H4 (cell line): ENCODE results near the gene TEX52. TPM values are rescaled to one million over a fixed set of nuclear protein-coding genes. Genes with fewer than 3 reads are reported as not detected.
"Not testable (repeated sequence)": the region's sequence is repeated elsewhere in the genome, so short reads cannot be mapped to it uniquely, and the experiment has no call there.

ENCODE experiments used
- DNase-seq: peaks from one replicate; pipeline ENCODE4 v3.0.0-alpha.2; 2015; ENCODE audit warnings: low spot score
- total RNA-seq: library from RNA; depleted of rRNA; stranded (reverse); fragments of >200 nt; shearing (Covaris generic); gene quantifications from 2 replicates; pipeline ENCODE4 v1.2.3, GENCODE V29; 2014; rRNA removed

TEX52 gene
- total RNA-seq = not detected in 2 replicates

DNA sequence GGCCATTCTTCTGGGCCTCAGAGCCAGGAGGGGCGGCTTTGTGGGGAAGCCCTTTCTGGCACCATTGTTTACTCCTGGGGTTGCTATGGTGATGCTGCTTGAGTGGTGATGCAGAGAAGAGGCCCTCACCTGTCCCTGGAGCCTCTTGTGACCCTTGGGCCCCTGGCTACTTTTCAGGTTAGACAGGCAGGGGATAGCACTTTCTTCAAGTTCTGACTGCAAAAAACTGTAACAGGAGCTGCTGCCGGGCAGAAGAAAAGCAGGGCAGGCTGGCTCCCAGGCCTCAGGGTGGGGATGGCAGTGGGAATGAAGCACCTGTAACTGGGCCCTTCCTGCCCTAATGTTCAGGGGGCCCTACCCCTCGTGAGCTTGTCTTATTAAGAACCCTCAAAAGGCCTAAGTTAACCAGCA, at the start of gene TEX52:
Gene TEX52 (minus strand): TSS at position 19 of the 411 bp plus-strand sequence. CDS start 13 bp downstream, at position 6.
- no peak for DNase-seq

DNA sequence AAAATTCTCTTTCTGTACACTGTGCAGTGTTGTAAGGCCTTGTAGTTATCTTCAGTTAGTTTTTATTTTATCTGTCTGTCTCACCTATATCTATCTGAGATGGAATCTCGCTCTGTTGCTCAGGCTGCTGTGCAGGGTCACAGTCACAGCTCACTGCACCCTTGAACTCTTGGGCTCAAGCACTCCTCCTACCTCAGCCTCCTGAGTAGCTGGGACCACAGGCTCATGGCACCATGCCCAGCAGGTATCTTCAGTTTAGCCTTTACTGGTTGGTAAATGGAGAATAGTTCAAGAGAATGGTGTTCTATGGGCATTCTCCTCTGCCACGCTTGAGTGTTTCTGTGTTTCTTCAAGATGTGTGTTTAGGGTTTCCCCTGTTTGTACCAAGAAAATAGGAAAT, 47.4 kb upstream of the TEX52 start:
- no peak for DNase-seq

DNA sequence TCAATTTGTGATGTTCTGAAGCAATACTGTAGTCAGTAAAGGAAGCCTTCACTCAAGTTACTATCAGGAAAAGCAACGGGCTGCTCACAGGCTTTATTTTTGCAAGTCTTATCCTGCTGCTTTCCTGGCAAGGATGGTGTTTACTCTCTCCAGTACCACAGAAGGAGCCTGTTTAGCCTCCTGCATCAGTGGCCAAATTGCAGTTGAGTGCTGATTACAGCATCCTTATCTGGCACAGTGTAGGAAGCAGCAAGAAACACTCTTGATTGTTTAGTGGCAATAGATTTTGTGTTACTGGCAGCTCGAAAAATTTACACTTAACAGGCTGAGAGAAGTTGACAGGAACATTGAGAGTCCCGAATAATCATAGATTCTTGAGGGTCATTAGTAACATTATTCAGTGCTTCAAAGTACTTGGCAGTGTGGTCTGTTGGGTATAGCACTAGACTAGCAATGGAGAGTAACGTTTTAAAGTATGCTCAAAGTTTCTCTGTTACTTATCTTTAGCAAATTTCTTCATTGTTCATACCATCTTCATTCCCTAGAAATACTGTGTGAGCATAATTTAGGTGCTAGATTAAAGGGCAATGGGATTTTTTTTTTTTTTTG, 45.5 kb upstream of the TEX52 start:
- DNase-seq = no peak

DNA sequence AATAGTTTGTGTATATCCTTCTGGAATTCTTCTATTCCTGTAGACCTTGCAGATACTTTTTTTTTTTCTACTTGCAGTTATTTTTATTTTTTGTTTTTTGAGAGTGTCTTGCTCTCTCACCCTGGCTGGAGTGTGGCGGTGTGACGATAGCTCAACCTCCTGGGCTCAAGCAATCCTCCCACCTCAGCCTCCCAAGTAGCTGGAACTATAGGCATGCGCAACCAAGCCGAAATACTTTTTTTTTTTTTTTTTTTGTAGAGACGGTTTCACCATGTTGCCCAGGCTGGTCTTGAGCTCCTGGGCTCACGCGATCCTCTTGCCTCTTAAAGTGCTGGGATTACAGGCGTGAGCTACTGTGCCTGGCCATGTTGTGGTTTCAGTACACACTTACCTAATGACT, 43.8 kb upstream of the TEX52 start:
- DNase-seq = no peak

DNA sequence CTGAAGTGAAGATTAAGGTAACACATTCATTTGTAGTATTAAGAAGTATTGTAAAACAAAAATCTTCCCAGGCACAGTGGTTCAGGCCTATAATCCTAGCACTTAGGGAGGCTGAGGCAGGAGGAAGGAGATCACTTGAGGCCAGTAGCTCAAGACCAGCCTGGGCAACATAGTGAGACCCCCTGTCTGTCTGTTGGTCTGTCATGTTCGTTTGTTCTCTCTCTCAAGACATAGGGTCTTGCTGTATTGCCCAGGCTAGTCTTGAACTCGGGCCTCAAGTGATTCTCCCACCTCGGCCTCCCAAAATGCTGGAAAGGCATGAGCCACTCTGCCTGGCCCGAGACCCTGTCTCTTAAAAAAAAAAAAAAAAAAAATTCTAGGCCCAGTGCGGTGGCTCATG, 40.6 kb upstream of the TEX52 start:
- no peak for DNase-seq

DNA sequence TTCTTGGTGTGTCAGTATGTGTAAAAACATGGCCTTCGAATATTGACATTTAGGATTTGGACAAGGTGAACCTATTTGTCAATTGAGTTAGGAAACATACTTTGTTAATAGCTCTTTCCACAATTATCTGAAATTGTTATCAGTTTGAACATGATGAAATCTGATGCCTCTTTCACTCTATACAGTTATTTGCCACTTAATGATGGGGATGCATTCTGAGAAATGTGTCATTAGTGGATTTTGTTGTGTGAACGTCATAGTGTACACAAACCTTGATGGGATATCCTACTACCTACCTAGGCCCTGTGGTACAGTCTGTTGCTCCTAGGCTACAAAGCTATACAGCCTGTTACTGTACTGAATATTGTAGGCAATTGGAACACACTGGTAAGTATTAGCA, 38.7 kb upstream of the TEX52 start:
- DNase-seq = no peak

DNA sequence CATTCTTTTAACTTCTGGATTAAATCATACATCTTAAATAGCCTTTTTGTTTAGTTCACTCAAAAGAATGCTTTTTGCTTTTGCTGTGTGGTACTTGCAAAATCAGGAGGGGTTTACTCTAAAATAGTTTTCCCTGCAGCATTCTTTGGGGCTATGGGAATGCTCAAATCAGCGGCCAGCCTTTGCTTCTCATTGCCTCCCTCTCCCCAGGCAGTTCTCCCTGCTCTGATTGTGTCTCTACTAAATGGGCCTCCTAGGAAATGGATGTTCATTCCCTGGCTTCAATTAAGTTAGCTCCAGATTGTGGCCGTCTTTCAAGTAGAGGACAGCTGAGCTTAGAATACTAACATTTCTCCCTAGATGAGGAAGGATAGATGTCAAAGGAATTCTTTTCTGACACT, 38.2 kb upstream of the TEX52 start:
- DNase-seq = no peak

DNA sequence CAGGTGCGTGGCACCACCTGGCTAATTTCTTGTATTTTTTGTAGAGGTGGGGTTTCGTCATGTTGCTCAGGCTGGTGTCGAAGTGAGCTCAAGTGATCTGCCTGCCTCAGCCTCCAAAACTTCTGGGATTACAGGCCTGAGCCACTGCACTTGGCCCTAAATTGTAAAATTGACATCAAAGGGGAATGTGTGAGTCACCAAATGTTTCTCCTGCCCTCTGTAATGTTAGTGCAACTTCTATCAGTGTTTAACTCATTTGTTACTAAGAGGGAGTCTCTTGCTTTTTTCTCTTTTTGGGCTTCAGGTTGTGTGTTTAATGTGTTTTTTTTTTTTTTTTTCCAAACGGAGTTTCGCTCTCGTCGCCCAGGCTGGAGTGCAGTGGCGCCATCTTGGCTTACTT, 36.2 kb upstream of the TEX52 start:
- peak; percentile 35 for DNase-seq

DNA sequence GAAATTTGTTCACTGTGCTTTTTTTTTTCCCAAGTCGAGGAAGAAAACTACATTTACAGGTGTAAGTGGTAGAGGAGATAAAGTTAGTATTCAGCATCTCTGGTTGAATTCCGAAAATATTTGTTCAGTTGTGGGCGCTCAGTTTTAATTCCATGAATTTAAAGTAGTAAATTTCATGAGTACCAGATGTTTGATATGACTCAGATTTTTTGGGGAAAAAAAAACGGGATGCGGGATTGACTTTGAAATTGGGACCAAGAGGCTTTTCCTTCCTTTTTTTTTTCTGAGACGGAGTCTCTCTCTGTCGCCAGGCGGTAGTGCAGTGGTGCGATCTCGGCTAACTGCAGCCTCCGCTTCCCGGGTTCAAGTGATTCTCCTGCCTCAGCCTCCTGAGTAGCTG, 35.4 kb upstream of the TEX52 start:
- DNase-seq = no peak

DNA sequence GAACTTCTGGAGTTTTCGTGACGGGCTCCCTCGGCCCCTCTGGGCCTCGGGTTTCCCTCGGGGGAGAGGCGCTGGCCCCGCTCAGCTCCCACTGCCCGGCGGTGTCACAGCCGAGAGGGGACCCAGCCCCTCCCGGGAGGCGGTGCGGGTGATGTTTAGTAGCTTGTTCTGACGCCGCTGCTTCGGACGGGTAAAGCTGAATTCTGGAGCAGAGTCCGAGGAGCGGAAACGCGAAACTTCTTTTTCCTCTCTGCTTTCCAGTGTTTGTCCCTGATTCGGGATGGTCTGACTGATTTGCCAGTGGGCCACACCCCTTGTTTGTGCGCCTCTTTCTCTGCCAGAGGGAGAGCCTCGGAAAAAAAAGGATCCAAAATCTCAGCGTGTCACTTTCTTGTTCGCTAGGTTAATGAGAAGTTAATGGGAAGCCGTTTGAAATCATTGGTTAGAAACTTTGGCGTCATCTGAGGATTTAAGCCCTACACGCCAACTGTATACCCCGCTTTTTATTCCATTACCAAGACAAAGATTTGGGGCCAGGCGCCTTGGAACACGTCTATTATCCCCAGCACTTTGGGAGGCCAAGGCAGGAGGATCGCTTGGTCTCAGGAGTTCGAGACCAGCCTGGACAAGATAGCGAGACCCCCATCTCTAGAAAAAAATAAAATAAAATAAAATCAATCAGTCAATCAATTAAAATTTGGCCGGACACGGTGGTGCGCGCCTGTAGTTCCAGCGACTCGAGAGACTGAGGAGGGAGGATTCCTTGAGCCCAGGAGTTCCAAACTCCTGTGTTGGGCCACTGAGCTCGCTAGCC, 34.6 kb upstream of the TEX52 start:
- DNase-seq = peak; percentile 35

DNA sequence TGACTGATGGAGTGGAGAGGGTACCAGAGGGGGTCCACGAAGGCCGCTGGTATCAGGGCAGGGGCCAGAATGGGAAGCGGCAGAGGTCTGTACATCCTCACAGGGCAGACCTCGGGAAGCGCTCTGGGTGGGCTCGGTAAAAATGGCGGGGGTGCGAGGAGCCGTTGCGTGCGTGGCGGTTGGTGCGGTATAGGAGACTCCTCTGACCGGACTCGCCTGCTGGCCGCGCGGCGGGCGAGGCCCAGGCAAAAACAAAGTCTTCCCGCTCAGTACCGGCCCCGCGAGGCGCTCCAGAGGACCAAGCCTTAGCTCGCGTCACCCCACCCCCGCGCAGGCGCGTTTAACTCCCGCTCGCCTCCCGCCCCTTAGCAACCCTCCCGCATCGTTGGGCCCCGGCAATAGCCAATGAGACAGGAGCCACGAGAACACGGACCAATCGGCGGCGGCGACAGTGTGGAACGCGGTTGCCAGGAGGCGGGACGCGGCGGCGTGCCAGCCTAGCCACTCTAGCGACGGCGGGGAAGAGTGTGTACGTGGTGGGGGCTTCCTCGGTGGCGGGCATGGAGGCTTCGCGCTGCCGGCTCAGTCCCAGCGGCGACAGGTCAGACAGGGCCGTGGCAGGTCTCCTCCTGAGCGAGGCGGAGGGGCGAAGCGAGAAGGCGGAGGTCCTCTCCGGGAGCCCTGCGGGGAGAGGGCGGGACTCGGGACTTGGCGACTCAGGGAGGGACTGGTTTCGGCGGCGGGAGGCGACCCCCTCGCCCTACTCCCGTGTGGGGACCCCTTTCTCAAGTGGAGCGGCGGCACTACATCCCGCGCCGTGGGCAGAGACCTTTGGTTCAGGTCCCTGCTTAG, 33.8 kb upstream of the TEX52 start, which contains the start of gene TULP3:
Gene TULP3 (plus strand): TSS at position 504 of the 852 bp plus-strand sequence. CDS start 57 bp downstream, at position 561.
- peak; percentile 98 for DNase-seq

DNA sequence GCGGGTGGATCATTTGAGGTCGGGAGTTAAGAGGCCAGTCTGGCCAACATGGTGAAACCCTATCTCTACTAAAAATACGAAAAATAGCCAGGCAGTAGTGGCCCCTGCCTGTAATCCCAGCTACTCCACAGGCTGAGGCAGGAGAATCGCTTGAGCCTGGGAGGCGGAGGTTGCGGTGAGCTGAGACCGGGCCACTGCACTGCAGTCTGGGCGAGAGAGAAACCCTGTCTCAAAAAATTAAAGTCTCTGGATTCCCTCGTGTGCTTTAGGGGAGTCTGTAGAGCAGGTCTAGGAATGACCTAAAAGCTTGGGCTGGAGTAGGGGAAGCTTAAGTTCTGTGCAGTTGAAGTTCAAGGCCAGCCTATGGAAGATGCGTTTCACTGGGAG, 33.2 kb upstream of the TEX52 start:
- DNase-seq = no peak

DNA sequence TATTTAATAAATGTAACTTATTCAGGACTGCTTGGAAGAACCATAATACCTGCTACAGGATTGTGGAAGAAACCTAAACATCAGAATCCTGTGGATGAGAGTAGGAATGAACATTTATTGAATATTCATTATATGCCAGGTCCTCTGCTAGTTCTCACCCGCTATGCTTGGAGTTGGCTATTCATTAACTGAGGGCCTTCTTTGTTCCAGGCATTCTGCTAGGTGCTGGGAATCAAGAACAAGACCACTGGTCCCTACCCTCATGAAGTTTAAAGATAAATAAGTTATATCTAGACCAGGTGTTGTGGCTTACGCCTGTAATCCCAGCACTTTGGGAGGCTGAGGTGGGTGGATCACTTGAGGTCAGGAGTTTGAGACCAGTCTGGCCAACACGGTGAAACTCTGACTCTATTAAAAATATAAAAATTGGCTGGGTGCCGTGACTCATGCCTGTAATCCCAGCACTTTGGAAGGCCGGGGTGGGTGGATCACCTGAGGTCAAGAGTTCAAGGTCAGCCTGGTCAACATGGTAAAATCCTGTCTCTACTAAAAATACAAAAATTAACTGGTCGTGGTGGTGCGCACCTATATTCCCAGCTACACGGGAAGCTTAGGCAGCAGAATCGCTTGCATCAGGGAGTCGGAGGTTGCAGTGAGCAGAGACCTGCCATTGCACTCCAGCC, 30.1 kb upstream of the TEX52 start:
- no peak for DNase-seq

DNA sequence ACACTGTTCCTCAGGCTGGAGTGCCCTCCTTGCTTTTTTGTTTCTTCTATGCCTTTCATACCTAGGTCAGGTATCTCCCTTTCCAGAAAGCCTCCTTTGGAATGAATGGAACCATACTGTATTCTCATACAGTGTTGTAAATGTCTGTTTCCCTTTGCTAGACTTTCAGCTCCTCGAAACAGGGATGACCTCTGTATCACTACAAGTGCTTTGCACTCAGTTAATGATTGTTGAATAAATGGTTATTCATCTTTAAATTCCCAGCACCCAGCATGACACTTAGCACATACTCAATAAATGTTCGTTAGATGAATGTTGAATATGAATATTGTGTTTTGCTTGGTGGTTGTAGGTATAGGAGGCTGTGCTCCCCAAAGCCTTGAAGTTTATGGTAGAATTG, 28.0 kb upstream of the TEX52 start:
- DNase-seq = no peak

DNA sequence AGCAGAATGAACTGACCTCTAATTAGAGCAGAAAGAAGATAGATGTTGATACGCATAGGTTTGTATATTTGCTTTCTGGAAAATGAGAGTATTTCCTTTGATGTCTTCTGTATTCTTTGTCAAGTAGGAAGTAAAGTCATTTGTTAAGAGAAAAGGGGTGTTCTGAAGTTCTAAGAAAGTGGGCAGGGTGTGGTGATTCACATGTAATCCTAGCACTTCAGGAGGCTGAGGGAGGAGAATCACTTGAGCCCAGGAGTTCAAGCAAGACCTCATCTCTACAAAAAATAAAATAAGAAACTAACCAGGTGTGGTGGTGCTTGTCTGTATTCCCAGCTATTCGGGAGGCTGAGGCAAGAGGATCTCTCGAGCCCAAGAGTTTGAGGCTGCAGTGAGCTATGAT, 23.0 kb upstream of the TEX52 start:
- DNase-seq = no peak

DNA sequence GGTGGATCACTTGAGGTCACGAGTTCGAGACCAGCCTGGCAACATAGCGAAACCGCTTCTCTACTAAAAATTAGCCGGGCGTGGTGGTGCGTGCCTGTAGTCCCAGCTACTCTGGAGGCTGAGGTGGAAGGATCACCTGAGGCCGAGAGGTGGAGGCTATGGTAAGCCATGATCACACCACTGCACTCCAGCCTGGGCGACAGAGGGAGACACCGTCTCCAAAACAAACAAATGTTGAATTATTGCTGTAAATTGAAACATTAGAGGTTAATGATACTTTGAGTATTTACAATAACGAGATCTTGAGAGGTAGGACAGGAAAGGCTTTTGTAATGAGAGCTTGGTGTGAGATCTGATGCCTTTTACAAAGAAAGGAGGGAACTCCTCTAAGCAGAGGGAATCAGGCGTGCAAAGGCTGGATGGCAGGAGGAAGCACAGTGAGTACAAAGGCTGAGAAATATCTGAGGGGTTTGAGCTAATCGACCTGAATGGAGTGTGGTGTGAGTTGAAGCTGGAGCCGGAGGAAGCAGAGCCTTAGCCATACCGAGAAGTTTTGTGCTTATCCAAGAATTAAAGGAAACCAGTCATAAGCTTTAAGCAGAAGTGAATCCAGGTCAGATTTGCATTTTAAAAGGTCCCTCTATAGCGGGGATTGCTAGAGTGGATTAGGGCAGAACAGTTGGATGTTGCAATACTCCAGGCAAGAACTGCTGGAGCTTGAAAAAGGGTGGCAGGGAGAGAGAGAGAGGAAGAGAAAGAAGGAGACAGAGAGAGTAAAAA, 21.3 kb upstream of the TEX52 start:
- no peak for DNase-seq

DNA sequence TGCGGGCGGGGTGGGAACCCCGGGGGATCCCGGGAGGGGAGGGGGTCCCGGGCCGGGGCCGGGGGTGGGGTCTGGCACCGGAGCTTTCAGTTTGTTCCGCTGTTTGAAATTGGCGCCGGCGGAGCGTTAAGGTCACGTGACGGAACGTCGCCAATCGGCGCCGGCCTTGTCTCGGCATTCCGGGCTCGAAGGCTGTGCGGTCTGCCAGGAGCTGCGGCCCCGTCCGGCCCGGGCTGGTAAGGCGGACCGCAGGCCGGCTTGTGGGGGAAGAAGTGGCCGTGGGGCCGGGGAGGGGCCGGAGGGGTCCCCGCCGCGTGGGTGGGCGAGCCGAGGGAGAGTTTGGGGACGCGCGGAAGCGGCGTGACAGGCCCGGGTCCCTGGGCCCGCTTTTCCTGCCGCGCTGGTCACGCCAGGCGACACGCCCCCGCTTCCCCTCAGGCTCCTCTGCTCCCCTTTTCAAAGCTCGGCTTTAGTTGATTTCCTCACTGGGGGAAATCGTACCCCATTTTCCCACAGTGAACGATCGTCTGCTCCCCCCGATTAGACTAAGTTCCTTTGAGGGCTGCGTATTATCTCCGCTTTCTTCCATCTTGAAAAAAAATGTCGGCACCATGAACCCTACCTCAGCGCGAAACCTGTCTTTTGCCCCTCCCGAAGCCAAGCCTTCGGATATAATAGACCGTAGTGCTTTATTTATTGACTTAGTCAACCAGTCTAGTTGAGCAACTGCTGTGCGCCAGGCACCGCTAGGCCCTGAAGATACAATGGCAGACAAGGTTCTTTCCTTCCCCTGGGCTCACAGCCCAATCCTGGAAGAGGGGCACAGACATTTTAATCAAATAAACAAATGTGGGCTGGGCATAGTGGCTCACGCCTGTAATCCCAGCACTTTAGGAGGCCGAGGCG, 20.5 kb upstream of the TEX52 start, which contains the start of the genes FOXM1 and RHNO1:
Gene FOXM1 (minus strand): TSS at position 128 of the 906 bp plus-strand sequence. CDS start 2,696 bp downstream, outside the sequence.
Gene RHNO1 (plus strand): TSS at position 177 of the 906 bp plus-strand sequence. CDS start 8,144 bp downstream, outside the sequence.
- peak; percentile 88 for DNase-seq

DNA sequence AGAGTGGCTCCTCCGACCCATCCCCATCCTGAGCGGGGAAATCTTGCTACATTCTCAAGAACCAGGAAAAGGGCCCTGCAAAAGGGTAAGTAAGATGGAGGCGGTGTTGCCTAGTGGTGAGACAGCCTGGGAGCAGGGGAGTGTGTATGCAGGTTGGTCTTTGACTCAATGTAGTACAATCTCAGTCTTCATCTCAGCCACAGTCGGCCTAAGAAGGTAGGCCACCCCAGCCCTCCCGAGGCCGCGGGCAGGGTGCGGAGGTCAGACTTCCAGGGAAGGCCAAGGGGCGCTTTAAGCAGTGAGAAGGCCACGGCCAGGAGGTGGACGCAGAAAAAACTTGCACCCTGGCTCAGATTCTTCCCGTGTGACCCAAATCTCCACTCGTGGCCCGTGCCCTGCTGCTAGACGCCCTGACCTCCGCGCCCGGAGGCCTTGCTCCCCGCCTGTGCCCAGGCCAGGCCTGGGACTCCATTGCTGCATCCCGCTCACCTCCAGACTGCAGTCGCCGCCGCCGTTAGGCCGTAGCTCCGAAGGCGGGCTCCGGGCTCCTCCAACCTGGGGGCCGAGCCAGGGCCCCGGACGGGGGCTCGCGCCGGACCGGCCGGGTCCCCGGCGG, 19.7 kb upstream of the TEX52 start:
- DNase-seq = no peak

DNA sequence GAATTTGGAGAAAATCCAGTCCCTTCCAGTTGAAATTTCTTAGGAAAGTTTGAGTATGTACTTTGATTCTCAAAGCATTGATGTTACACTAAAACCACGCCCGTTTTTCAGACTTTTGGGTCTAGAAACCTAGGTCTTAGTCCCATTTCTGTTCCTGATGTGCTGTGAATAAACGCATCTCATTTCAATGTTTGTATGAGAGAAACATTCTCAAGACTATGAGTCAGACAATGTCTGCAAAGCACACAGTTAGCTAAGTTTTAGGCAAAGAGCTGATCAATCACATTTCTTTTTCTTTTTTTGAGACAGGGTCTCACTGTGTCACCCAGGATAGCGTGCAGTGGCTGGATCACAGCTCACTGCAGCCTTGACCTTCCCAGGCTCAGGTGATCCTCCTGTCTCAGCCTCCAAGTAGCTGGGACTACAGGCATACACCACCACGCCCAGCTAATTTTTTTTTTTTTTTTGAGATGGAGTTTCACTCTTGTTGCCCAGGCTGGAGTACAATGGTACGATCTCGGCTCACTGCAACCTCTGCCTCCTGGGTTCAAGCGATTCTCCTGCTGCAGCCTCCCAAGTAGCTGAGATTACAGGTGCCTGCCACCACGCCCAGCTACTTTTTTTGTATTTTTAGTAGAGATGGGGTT, 12.3 kb upstream of the TEX52 start:
- not testable (repeated sequence) for DNase-seq
